NB4 (cell line): Measurements from ENCODE around the gene RPS23.

Experiments used
- DNase-seq: peaks from one replicate; pipeline ENCODE4 v3.0.0; 2010; ENCODE audit warnings: low read depth
- H3K4me3 ChIP-seq: one replicate; pipeline ENCODE4 v1.5.1; 2011; ENCODE audit warnings: mild to moderate bottlenecking, low read depth, low read length, moderate library complexity
- MAX ChIP-seq: IDR thresholded peaks from 2 replicates; pipeline ENCODE4 v1.6.1; 2011; ENCODE audit warnings: low read depth, low read length
- MYC ChIP-seq: IDR thresholded peaks from 2 replicates; pipeline ENCODE4 v1.6.1; 2011; ENCODE audit warnings: low read depth, low read length
- POLR2A ChIP-seq: IDR thresholded peaks from 2 replicates; pipeline ENCODE4 v1.6.1; 2011; ENCODE audit warnings: mild to moderate bottlenecking; ENCODE audit not compliant: insufficient read length; ENCODE audit errors: extremely low read depth
- TF ChIP-seq, protein P1 (sequence below): IDR thresholded peaks from one replicate; pipeline ENCODE4 v1.5.1; 2012; ENCODE audit warnings: low read depth, low read length

RPS23 gene

GRCh38 chr5:82319192-82319591 is 41.0 kb upstream of the RPS23 start:
- DNase-seq: no peak
- TF ChIP-seq, protein P1, sequence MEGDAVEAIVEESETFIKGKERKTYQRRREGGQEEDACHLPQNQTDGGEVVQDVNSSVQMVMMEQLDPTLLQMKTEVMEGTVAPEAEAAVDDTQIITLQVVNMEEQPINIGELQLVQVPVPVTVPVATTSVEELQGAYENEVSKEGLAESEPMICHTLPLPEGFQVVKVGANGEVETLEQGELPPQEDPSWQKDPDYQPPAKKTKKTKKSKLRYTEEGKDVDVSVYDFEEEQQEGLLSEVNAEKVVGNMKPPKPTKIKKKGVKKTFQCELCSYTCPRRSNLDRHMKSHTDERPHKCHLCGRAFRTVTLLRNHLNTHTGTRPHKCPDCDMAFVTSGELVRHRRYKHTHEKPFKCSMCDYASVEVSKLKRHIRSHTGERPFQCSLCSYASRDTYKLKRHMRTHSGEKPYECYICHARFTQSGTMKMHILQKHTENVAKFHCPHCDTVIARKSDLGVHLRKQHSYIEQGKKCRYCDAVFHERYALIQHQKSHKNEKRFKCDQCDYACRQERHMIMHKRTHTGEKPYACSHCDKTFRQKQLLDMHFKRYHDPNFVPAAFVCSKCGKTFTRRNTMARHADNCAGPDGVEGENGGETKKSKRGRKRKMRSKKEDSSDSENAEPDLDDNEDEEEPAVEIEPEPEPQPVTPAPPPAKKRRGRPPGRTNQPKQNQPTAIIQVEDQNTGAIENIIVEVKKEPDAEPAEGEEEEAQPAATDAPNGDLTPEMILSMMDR: no peak
- TF ChIP-seq MAX: no peak
- no peak for TF ChIP-seq POLR2A
- no peak for TF ChIP-seq MYC
- no peak overlapping the region for H3K4me3 ChIP-seq

GRCh38 chr5:82314964-82315758 is 37.0 kb upstream of the RPS23 start:
- H3K4me3 ChIP-seq: no peak overlapping the region
- TF ChIP-seq MYC: no peak
- TF ChIP-seq POLR2A: no peak
- no peak for TF ChIP-seq MAX
- TF ChIP-seq, protein P1: no peak
- peak; percentile 41 for DNase-seq

DNA sequence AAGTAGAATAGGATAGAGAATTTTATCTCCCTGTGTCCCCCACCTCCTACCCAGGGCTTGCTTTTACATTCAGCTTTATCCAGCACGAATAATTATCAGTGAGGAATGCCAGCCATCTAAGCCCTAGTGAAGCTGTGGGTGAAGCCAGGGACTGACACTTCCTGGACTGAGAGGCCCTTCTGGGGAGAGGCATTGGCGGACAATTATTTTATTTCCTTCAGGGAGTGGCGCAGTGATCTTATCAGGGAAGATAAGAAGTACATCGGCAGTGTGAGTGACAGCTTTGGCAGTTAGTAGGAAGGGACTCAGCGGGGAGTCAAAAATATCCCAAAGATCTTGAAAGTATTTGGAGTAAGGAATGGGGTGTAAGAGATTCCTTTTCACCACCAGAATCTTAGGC is 34.9 kb upstream of the RPS23 start:
- TF ChIP-seq MYC (no peak), MAX (no peak), POLR2A (no peak)
- TF ChIP-seq, protein P1: no peak
- H3K4me3 ChIP-seq: no peak overlapping the region
- DNase-seq: no peak

DNA sequence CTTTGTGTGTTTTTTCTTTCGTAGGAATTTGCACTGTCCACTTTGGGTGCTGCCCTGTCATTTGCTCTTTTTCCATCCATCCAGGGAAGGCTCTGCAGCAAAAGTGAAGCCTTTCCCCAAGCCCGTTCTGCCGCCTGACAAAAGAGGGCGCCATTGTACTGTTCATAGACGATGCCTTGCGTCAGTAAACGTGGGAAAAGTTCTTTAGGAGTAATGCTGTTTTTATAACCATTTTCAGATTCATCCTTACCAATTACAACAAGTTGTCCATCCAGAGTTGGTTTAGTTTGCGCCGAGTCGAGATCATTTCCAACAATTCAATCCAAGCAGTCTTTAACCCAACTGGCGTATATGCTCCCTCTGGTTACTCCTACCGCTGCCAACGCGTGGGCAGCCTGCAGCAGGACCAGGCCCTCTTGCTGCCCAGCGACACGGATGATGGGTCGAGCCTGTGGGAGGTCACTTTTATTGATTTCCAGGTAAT is 34.3 kb upstream of the RPS23 start:
- no peak overlapping the region for H3K4me3 ChIP-seq
- peak; percentile 74 for DNase-seq
- TF ChIP-seq POLR2A (no peak), MAX (no peak), MYC (no peak)
- TF ChIP-seq, protein P1: peak; percentile 92

DNA sequence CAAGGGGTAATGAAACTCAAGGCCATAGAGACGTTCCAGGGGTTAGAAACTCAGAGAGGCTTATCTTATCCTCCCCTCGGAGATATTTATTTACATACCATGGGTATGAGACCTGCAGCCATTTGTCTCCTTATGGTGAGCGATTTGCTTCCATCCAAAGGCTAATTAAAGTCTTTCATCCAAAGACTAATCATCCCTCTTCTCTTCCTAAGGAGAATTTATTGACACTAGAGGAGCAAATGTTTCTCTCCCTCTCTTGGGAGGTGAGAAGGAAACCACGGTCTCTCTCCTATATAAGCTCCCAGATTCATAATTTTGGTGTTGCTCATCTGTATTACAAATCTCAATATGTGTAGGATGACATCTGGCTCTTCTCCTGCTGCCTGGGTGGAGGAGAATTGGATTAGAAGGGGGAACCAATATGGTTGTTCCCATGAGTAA is 31.0 kb upstream of the RPS23 start:
- TF ChIP-seq MYC (no peak), POLR2A (no peak), MAX (no peak)
- TF ChIP-seq, protein P1: no peak
- H3K4me3 ChIP-seq: no peak overlapping the region
- DNase-seq: no peak

DNA sequence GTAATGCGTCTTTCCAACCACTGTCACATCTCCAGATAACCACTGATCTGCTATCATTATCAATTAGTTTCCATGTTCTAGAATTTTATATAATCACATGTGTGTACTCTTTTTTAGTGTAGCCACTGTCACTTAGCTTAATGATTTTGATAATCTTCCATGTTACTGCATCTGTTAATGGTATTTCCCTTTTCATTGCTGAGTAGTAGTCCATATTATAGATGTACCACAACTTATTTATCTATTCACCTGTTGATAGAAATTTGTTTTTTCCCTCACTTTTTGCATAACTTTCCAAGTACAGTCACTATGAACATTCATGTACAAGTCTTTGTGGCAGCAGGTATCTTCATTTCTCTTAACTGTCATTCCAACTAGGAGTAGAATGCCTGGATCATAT is 30.3 kb upstream of the RPS23 start:
- no peak overlapping the region for H3K4me3 ChIP-seq
- no peak for DNase-seq
- TF ChIP-seq, protein P1: no peak
- TF ChIP-seq MAX (no peak), POLR2A (no peak), MYC (no peak)
